ENCODE data around the gene GLOD5. TPM values are rescaled to one million over a fixed set of nuclear protein-coding genes. Genes with fewer than 3 reads are reported as not detected.
A peak's percentile ranks its signal among the peaks of the same experiment; 100 is the strongest.

Gene GLOD5
- total and polyA plus RNA-seq, 4 experiments from 2014 or later = not detected

- Mint-ChIP-seq H3K4me1 (peaks cover 0 to 1% (median 0%) of the 10 kb centered on the region in 4 donors), H3K9me3 (peaks cover 0 to 2% (median 0%) of the 10 kb centered on the region in 8 donors), H3K27me3 (peaks cover 0 to 2% of the 10 kb centered on the region in 2 donors), H3K4me3 (no peak overlapping the region), H3K27ac (no peak overlapping the region), H3K36me3 (no peaks in the 10 kb centered on the region)
- no peaks in the 10 kb centered on the region for H3K36me3 ChIP-seq (ENCODE audit: insufficient read depth, low read length)
- ChIA-PET POLR2A (ENCODE audit: partially characterized antibody) (interaction anchor here (1.3 kb wide), 1 partner anchor 22 kb away, joined by 4 read pairs; the partner anchor contains the start of gene HDAC6), CTCF (ENCODE audit: partially characterized antibody) (no interaction called here)
- DNase-seq = no peak
- no peaks in the 10 kb centered on the region for H3K27me3 ChIP-seq (ENCODE audit: insufficient read depth, low read length)
- H3K27ac ChIP-seq (ENCODE audit: low read depth, low read length) = no peak overlapping the region
- no peaks in the 10 kb centered on the region for H3K9me3 ChIP-seq (ENCODE audit: control insufficient read depth in 1 of 2, low read length in 2 of 2)
- H3K4me1 ChIP-seq (ENCODE audit: insufficient read depth, low read length) = no peaks in the 10 kb centered on the region
- H3K4me3 ChIP-seq (ENCODE audit: low read length in 2 of 2) = no peak overlapping the region
- intact Hi-C loops (cut with micrococcal nuclease) = no loop called here
Measured at GRCh38 chrX:48779399-48779798, 17.9 kb downstream of the GLOD5 start.

GRCh38 chrX:48781705-48782104 is 20.2 kb downstream of the GLOD5 start:
- DNase-seq = no peak
- H3K27me3 ChIP-seq (ENCODE audit: insufficient read depth, low read length) = no peaks in the 10 kb centered on the region
- Mint-ChIP-seq H3K4me1 (no peaks in the 10 kb centered on the region), H3K36me3 (no peaks in the 10 kb centered on the region), H3K9me3 (peaks cover 0 to 2% (median 0%) of the 10 kb centered on the region in 8 donors), H3K27me3 (peaks cover 0 to 2% of the 10 kb centered on the region in 2 donors), H3K4me3 (no peak overlapping the region), H3K27ac (no peak overlapping the region)
- intact Hi-C loops (cut with micrococcal nuclease) = no loop called here
- H3K36me3 ChIP-seq (ENCODE audit: insufficient read depth, low read length) = no peaks in the 10 kb centered on the region
- POLR2A ChIA-PET (ENCODE audit: partially characterized antibody) = no interaction called here
- no peak overlapping the region for H3K4me3 ChIP-seq (ENCODE audit: low read length in 2 of 2)
- no peaks in the 10 kb centered on the region for H3K9me3 ChIP-seq (ENCODE audit: control insufficient read depth in 1 of 2, low read length in 2 of 2)
- H3K4me1 ChIP-seq (ENCODE audit: insufficient read depth, low read length) = no peaks in the 10 kb centered on the region
- CTCF ChIA-PET (ENCODE audit: partially characterized antibody) = no interaction called here
- H3K27ac ChIP-seq (ENCODE audit: low read depth, low read length) = no peak overlapping the region

- ChIA-PET CTCF (ENCODE audit: partially characterized antibody) (no interaction called here), POLR2A (ENCODE audit: partially characterized antibody) (no interaction called here)
- Mint-ChIP-seq H3K4me3 (no peak overlapping the region), H3K4me1 (no peaks in the 10 kb centered on the region), H3K27ac (no peak overlapping the region), H3K9me3 (no peaks in the 10 kb centered on the region), H3K36me3 (no peaks in the 10 kb centered on the region), H3K27me3 (peaks cover 0 to 2% of the 10 kb centered on the region in 2 donors)
- Histone ChIP-seq H3K27me3 (ENCODE audit: insufficient read depth, low read length) (no peaks in the 10 kb centered on the region), H3K4me1 (ENCODE audit: insufficient read depth, low read length) (no peaks in the 10 kb centered on the region), H3K9me3 (ENCODE audit: control insufficient read depth in 1 of 2, low read length in 2 of 2) (no peaks in the 10 kb centered on the region), H3K36me3 (ENCODE audit: insufficient read depth, low read length) (no peaks in the 10 kb centered on the region), H3K27ac (ENCODE audit: low read depth, low read length) (no peak overlapping the region), H3K4me3 (ENCODE audit: low read length in 2 of 2) (no peak overlapping the region)
- no peak for DNase-seq
- intact Hi-C loops (cut with micrococcal nuclease) = no loop called here
Measured at GRCh38 chrX:48782216-48782615, 20.7 kb downstream of the GLOD5 start.

GRCh38 chrX:48782795-48783194 is 21.2 kb downstream of the GLOD5 start:
- no peaks in the 10 kb centered on the region for H3K27me3 Mint-ChIP-seq
- no peak for DNase-seq
- CTCF ChIA-PET (ENCODE audit: partially characterized antibody) = no interaction called here

GRCh38 chrX:48784726-48785125 is 23.2 kb downstream of the GLOD5 start:
- Mint-ChIP-seq H3K4me1 (peaks cover 0 to 7% (median 4%) of the 10 kb centered on the region in 4 donors), H3K27me3 (peaks cover 0 to 1% of the 10 kb centered on the region in 2 donors), H3K36me3 (no peaks in the 10 kb centered on the region), H3K9me3 (no peaks in the 10 kb centered on the region), H3K27ac (no peak overlapping the region), H3K4me3 (no peak overlapping the region)
- H3K36me3 ChIP-seq (ENCODE audit: insufficient read depth, low read length) = no peaks in the 10 kb centered on the region
- no peaks in the 10 kb centered on the region for H3K4me1 ChIP-seq (ENCODE audit: insufficient read depth, low read length)
- intact Hi-C loops (cut with micrococcal nuclease) = no loop called here
- CTCF ChIA-PET (ENCODE audit: partially characterized antibody) = no interaction called here
- no peaks in the 10 kb centered on the region for H3K9me3 ChIP-seq (ENCODE audit: control insufficient read depth in 1 of 2, low read length in 2 of 2)
- no peak overlapping the region for H3K4me3 ChIP-seq (ENCODE audit: low read length in 2 of 2)
- POLR2A ChIA-PET (ENCODE audit: partially characterized antibody) = no interaction called here
- no peak overlapping the region for H3K27ac ChIP-seq (ENCODE audit: low read depth, low read length)
- no peak for DNase-seq
- no peaks in the 10 kb centered on the region for H3K27me3 ChIP-seq (ENCODE audit: insufficient read depth, low read length)

More at GRCh38 chrX:48782795-48783194, 21.2 kb downstream of the GLOD5 start:
- H3K4me1 Mint-ChIP-seq = no peaks in the 10 kb centered on the region
- peak overlapping the region in 2 of 7 donors; percentile 20 to 51 for H3K27ac Mint-ChIP-seq
- Histone ChIP-seq H3K36me3 (ENCODE audit: insufficient read depth, low read length) (no peaks in the 10 kb centered on the region), H3K9me3 (ENCODE audit: control insufficient read depth in 1 of 2, low read length in 2 of 2) (no peaks in the 10 kb centered on the region), H3K27me3 (ENCODE audit: insufficient read depth, low read length) (no peaks in the 10 kb centered on the region), H3K4me1 (ENCODE audit: insufficient read depth, low read length) (no peaks in the 10 kb centered on the region), H3K4me3 (ENCODE audit: low read length in 2 of 2) (no peak overlapping the region), H3K27ac (ENCODE audit: low read depth, low read length) (no peak overlapping the region)
- H3K4me3 Mint-ChIP-seq = no peak overlapping the region
- intact Hi-C loops (cut with micrococcal nuclease) = no loop called here
- H3K36me3 Mint-ChIP-seq = no peaks in the 10 kb centered on the region
- H3K9me3 Mint-ChIP-seq = no peaks in the 10 kb centered on the region
- POLR2A ChIA-PET (ENCODE audit: partially characterized antibody) = no interaction called here

- Histone ChIP-seq H3K4me1 (ENCODE audit: insufficient read depth, low read length) (no peaks in the 10 kb centered on the region), H3K9me3 (ENCODE audit: control insufficient read depth in 1 of 2, low read length in 2 of 2) (no peaks in the 10 kb centered on the region), H3K4me3 (ENCODE audit: low read length in 2 of 2) (no peak overlapping the region), H3K36me3 (ENCODE audit: insufficient read depth, low read length) (no peaks in the 10 kb centered on the region), H3K27ac (ENCODE audit: low read depth, low read length) (no peak overlapping the region), H3K27me3 (ENCODE audit: insufficient read depth, low read length) (no peaks in the 10 kb centered on the region)
- H3K27me3 Mint-ChIP-seq = peaks cover 0 to 1% of the 10 kb centered on the region in 2 donors
- no peak for DNase-seq
- H3K36me3 Mint-ChIP-seq = no peaks in the 10 kb centered on the region
- ChIA-PET CTCF (ENCODE audit: partially characterized antibody) (no interaction called here), POLR2A (ENCODE audit: partially characterized antibody) (no interaction called here)
- peaks cover 0 to 9% (median 5%) of the 10 kb centered on the region in 4 donors for H3K4me1 Mint-ChIP-seq
- no peak overlapping the region for H3K27ac Mint-ChIP-seq
- H3K9me3 Mint-ChIP-seq = no peaks in the 10 kb centered on the region
- intact Hi-C loops (cut with micrococcal nuclease) = no loop called here
- no peak overlapping the region for H3K4me3 Mint-ChIP-seq
Measured at GRCh38 chrX:48785186-48785539, 23.6 kb downstream of the GLOD5 start.

GRCh38 chrX:48785540-48786214 is 24.1 kb downstream of the GLOD5 start:
- Mint-ChIP-seq H3K27me3 (peaks cover 0 to 1% of the 10 kb centered on the region in 2 donors), H3K4me3 (no peak overlapping the region), H3K27ac (peak overlapping the region in 1 of 7 donors; percentile 65), H3K36me3 (no peaks in the 10 kb centered on the region), H3K4me1 (peaks cover 0 to 9% (median 5%) of the 10 kb centered on the region in 4 donors), H3K9me3 (no peaks in the 10 kb centered on the region)
- DNase-seq = no peak
- intact Hi-C loops (cut with micrococcal nuclease) = no loop called here
- Histone ChIP-seq H3K27me3 (ENCODE audit: insufficient read depth, low read length) (no peaks in the 10 kb centered on the region), H3K36me3 (ENCODE audit: insufficient read depth, low read length) (no peaks in the 10 kb centered on the region), H3K9me3 (ENCODE audit: control insufficient read depth in 1 of 2, low read length in 2 of 2) (no peaks in the 10 kb centered on the region), H3K27ac (ENCODE audit: low read depth, low read length) (no peak overlapping the region), H3K4me3 (ENCODE audit: low read length in 2 of 2) (no peak overlapping the region), H3K4me1 (ENCODE audit: insufficient read depth, low read length) (no peaks in the 10 kb centered on the region)
- POLR2A ChIA-PET (ENCODE audit: partially characterized antibody) = no interaction called here
- CTCF ChIA-PET (ENCODE audit: partially characterized antibody) = no interaction called here

All from CD4-positive, alpha-beta memory T cell (primary cell).